HG03469 (cell line): ENCODE data around the gene AGR3.

Source experiments
- ATAC-seq: cut with Tn5 transposase; IDR thresholded peaks from one replicate; pipeline ENCODE4 v1.9.1; 2021; ENCODE audit warnings: mild to moderate bottlenecking, moderate library complexity, moderate number of reproducible peaks; ENCODE audit not compliant: unreplicated experiment

AGR3 gene

GRCh38 chr7:16881844-16882243 lies at the start of gene AGR3:
AGR3 (minus strand) TSS chr7:16881983; CDS start chr7:16878618, 3,365 bp downstream.
- no peak for ATAC-seq

DNA sequence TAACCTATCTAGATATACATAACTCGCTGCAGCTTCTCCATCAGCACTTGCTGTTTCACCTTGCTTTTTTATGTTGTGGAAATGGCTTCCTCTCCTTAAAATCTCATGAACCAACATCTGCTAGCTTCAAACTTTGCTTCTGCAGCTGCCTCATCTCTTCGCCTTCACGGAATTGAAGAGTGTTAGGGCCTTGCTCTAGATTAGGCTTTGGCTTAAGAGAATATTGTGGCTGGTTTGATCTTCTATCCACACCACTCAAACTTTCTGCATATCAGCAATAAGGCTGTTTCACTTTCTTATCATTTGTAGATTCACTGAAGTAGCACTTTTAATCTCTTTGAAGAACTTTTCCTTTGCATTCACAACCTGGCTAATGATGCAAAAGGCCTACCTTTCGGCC lies 49.2 kb upstream of the AGR3 start:
- ATAC-seq, result no peak

GRCh38 chr7:16929146-16929762 lies 47.5 kb upstream of the AGR3 start:
- ATAC-seq, result peak; percentile 95

GRCh38 chr7:16926861-16927260 lies 45.1 kb upstream of the AGR3 start:
- no peak for ATAC-seq

GRCh38 chr7:16926283-16926682 lies 44.5 kb upstream of the AGR3 start:
- ATAC-seq, result peak; percentile 33

DNA sequence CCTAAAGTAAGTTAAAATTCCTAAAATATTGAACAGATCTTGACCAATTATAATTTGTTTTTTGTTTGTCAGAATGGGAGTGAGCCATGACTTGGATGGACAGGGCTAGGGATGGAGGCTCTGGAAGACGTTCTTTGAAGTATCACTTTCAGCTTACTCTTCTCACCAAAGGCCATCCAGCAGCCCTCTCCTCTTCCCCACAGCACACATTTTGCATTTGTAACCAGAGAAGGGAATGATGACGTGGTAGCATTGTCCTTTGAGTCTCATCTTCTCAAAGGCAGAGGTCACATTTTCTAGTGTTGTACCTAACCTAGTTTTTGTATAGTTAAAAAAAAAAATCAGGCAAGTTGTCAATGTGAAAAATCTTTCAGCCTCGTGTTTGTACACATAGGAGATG lies 43.8 kb upstream of the AGR3 start:
- ATAC-seq, result no peak

- no peak for ATAC-seq
Measured at GRCh38 chr7:16923019-16923418, 41.2 kb upstream of the AGR3 start.

DNA sequence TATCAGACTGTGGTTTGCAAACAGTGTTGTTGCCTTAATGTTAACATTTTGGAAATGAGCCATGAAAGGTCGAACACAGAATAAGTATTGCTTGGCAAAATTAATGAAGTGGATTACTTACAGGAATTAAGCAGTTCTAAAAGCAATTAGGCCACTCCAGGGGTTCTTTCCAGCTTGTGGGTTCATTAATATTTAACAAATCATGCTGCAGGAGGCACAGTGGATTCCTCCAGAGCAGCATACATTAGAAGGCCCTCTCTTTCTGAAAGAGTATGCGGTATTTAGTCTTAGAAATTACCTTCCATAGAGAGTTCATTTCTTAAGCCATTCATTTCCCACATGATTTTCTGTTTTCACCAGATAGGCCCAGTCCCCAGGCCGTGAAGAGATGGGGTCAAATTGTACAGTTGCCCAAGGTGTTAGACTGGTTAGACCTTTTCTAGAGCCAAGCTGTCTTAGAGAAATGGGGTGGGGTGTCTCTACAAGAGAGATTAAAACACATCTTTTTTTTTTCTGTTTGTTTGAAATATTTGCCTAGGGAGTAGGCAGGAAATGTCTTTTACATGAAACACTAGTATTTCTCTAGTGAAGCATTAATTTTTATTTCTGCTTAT lies 40.0 kb upstream of the AGR3 start:
- no peak for ATAC-seq

DNA sequence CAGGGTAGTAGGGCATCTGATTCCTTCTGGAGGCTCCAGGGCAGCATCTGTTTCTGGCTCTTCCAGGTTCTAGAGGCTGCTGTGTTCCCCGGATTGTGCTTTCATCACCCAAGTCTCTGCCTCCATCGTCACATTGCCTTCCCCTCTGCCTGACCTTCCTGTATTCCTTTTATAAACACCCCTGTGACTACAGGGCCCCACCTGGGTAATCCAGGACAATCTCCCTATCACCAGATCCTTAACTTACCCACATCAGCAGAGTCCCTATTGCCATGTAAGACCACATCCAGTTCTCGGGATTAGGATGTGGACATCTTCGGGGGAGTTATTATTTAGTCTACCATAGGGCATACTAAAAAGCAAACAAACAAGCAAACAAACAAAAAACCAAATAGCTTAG lies 39.4 kb upstream of the AGR3 start:
- no peak for ATAC-seq

DNA sequence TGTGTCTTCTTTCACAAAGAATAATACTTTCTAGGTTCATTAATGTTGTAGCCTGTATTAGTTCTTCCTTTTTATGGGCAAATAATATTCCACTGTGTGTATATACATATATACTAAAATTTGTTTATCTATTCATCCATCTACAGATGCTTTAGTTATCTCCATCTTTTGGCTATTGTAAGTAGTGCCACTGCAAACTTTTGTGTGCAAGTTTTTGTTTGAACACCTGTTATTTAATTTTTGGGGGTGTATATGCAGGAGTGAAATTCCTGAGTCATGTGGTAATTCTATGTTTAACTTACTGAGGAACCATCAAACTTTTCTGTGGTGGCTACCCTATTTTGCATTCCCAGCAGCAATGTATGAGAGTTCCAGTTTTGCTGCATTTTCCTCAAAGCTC lies 37.7 kb upstream of the AGR3 start:
- no peak for ATAC-seq

DNA sequence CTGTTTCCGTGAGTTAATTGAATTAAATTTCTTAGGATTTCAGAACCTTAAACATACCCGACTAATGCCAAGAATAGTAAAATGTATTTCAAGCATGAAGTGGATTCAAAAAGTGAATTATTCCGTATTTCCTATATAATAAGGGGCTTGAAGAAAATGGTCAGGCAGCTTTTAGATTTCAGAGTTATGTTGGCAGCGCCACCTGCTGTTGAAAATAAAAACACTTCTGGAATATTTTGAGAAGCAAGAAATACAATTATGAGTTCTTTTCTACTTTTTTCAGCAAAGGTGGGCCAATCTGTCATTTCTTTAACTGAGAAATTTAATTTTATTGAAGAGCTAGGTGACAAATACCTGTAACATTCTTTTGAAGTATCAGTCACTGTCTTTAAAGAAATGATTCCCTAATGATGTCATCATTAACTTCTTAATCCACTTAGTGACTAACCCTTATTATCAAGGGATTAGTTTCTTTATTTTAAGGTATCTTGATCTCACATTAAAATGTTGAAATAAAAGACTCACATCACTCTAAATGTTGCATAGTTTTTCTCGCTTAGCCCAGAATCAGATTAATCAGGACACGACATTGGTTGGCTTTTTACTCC lies 36.6 kb upstream of the AGR3 start:
- ATAC-seq, result no peak

DNA sequence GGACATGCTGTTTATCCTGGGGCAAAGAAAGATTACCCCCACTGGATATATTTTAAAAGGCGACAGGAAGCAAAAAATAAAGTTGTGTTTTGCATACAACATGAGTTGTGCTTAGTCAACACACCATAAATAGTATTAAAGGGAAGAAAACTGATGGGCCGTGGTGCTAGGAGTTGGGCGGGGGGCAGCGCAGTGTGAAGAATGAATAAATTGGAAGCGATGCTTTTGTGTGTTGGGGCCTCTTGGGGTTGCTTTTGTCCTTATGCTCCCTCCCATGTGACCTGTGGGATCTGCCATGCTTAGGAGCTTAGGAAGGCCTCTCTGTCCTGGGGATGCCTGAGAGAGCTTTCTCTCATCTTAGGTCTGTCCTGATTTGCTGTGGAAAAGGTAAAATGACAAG lies 35.0 kb upstream of the AGR3 start:
- ATAC-seq, result no peak

GRCh38 chr7:16916105-16916639 lies 34.4 kb upstream of the AGR3 start:
- no peak for ATAC-seq

DNA sequence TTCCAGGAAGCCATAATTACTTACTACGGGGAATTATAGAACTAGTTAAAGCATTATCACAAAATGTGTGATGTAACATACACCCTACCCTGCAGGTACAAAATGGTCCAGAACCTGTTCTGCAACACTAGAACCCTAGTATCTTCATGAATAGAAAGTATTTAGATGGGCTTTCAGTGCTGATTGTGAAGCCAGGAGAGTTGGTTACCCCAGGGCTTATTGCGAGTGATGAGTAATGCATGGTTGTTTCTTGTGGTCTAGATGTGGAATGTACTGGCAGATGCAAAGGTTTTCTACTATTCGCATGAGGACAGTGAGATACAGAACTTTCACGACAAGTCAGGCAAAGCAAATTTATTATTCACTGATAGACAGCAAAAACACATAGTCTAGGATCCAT lies 33.6 kb upstream of the AGR3 start:
- no peak for ATAC-seq

DNA sequence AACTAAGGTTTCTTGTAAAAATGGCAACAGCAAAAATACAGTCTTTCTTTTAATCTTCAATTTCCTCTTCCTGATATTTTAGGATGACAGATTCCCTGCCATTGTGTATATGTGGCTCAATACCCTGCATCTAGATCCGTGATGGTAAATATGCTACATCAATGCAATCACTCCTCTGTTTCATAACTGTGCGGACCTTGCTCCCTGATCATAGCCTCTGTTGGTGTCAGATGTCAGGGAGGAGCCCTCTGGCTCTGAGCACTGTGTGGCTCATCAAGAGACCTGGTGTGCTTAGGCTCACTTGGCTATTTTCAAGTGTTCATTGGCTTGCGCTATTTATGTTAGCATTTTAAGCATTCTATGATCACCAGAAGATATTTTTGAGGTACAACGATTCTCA lies 33.0 kb upstream of the AGR3 start:
- ATAC-seq, result no peak

GRCh38 chr7:16913643-16914042 lies 31.9 kb upstream of the AGR3 start:
- ATAC-seq, result no peak

DNA sequence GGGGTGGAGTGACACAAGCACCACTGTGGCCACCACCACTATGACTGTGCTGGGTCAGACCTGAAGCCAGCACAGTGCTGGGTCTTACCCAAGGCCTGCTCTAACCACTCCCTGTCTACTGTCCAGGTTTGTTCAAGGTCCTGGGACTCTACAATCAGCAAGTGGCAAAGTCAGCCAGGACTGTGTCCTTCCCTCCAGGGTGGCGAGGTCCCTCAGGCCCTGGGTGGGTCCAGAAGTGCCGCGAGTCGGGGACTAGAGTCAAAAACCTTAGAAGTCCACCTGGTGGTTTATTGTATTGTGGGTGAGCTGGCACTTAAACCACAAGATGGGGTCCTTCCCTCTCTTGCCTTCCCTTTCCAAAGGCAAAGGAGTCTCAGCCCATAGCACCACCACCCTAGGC lies 30.8 kb upstream of the AGR3 start:
- no peak for ATAC-seq

DNA sequence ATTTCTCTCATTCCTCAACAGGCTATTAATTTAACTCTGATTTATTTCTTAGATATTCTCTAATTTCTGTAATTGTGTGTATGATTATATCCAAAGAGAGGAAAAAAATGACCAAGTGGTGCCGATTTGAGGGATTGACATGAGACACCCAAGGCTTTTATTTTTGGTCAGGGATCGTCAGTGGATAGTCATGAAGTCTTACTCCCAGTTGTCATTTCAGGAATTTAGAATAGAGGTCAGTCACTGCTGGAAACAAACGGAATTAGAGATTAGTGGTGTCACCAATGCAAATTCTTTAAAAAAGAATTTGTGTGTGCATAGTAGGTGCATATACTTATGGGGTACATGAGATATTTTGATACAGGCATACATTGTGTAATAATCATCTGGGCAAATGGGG lies 26.8 kb upstream of the AGR3 start:
- no peak for ATAC-seq

DNA sequence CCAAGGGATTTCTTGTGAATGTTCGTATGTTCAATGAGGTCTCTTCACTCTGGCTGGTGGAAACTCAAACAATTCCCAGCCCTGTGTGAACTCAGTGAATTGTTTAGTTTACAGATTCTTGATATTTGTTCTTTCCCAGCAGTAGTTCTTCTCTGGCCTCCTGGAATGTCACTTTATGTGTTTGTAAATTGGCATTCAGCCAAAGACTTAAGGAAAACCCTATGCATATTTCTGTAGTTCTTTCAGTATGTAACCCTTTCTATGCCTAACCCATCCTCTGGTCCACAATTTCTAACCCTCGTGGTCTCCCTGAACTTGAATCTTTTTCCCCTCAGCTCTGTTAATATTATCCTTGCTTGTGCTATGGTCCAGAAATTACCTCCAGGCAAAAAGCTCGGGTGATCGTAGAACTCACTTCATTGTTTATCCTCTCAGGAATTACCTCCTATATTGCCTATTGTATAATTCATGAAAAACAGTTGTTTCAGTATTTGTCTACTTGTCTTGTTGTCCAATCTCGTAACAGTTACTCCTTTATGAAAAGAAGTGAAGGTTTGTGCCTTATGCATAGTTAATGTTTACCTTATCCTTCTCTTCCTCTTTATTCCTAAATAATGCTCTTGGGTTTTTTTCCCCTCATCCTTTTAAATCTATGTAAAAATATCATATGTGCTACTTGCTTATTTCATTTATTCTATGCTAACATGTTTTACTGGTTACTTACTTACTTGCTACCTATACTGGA lies 23.7 kb upstream of the AGR3 start:
- no peak for ATAC-seq

GRCh38 chr7:16904076-16904475 lies 22.3 kb upstream of the AGR3 start:
- ATAC-seq, result no peak

GRCh38 chr7:16900209-16900768 lies 18.5 kb upstream of the AGR3 start:
- no peak for ATAC-seq
